MM.1S (cell line): ENCODE data around the gene LCE1D.

Experiments used
- EZH2 ChIP-seq: fragments of 300-600 bp; sonication (generic); optimal IDR thresholded peaks from 2 replicates; pipeline ENCODE3; 2017; ENCODE audit warnings: low read depth, mild to moderate bottlenecking, antibody characterized with exemption, low read length, mixed read lengths
- EZH2phosphoT487 ChIP-seq: fragments of 300-600 bp; sonication (generic); IDR thresholded peaks from 2 replicates; pipeline ENCODE4 v1.6.1; 2018; ENCODE audit warnings: antibody characterized with exemption, low read length
- TF ChIP-seq, protein P1 (sequence below): fragments of 300-600 bp; sonication (generic); IDR thresholded peaks from 2 replicates; pipeline ENCODE4 v1.5.1; 2016; ENCODE audit warnings: antibody characterized with exemption, low read length, mixed read lengths

DNA sequence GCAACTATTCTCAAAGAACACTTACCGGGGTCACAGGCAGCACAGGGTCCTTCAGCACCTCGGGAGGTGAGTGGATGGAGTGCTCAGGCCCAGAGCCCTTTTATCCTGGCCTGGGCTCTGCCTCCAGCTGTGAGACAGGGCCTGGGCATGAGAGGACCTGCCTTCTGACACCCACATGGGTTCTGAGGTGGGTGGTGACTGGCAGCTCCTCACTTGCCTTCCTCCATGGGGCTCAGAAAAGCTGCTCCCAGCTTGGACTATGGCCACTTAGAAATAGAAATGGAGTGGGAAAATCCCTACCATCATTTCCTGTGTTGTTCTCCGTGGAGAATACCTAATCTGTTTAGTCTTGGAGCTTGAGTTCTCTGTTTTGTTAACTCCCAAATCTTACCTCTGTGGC, 10.1 kb downstream of the LCE1D start, which contains the start of gene LCE1C:
- TF ChIP-seq, protein P1, sequence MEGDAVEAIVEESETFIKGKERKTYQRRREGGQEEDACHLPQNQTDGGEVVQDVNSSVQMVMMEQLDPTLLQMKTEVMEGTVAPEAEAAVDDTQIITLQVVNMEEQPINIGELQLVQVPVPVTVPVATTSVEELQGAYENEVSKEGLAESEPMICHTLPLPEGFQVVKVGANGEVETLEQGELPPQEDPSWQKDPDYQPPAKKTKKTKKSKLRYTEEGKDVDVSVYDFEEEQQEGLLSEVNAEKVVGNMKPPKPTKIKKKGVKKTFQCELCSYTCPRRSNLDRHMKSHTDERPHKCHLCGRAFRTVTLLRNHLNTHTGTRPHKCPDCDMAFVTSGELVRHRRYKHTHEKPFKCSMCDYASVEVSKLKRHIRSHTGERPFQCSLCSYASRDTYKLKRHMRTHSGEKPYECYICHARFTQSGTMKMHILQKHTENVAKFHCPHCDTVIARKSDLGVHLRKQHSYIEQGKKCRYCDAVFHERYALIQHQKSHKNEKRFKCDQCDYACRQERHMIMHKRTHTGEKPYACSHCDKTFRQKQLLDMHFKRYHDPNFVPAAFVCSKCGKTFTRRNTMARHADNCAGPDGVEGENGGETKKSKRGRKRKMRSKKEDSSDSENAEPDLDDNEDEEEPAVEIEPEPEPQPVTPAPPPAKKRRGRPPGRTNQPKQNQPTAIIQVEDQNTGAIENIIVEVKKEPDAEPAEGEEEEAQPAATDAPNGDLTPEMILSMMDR, result no peak
- TF ChIP-seq EZH2phosphoT487 (no peak), EZH2 (no peak)
